Measurements from ENCODE around the gene GSK3B.
"Not testable (repeated sequence)": the region's sequence is repeated elsewhere in the genome, so short reads cannot be mapped to it uniquely, and the experiment has no call there.

DNA sequence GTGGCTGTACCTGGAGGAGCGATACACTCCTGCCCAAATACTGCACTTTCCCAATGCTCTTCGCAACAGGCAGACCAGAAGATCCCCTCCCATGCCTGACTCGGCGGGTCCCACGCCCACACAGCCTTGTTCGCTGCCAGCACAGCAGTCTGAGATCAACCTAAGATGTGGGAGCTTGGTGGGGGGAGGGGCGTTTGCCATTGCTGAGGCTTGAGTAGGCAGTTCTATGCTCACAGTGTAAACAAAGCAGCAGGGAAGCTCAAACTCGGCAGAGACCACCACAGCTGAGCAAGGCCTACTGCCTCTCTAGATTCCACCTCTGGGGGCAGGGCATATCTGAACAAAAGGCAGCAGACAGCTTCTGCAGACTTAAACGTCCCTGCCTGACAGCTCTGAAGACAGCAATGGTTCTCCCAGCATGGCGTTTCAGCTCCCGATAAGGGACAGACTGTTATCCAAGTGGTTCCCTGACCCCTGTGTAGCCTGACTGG lies 90.2 kb downstream of the GSK3B start:
- not testable (repeated sequence) for TF ChIP-seq CTCF (IDR thresholded peaks at IDR 0.05); EZH2 (IDR thresholded peaks at IDR 0.05; ENCODE audit: borderline replicate concordance, insufficient read depth, low read depth, low read length, poor library complexity, severe bottlenecking)

All from B cell (primary cell).